ENCODE data around the gene SRPK2. TPM values are rescaled to one million over a fixed set of nuclear protein-coding genes. Genes with fewer than 3 reads are reported as not detected.

Gene SRPK2
- polyA plus RNA-seq, 1 donor from 2014 or later = 118 TPM

- Histone ChIP-seq H3K9me3 (ENCODE audit: low read length) (no peaks in the 10 kb centered on the region), H3K9me2 (ENCODE audit: insufficient read depth, low read length) (no peaks in the 10 kb centered on the region), H4K20me1 (ENCODE audit: insufficient read depth) (no peaks in the 10 kb centered on the region), H3K36me3 (ENCODE audit: insufficient read depth, low read length) (no peaks in the 10 kb centered on the region), H3K79me2 (replicated peaks; ENCODE audit: insufficient read depth, low read length) (peaks cover 52% of the 10 kb centered on the region), H3F3A (ENCODE audit: insufficient read depth, low read length, poor library complexity, severe bottlenecking) (peaks cover 3% of the 10 kb centered on the region), H3K4me2 (ENCODE audit: low read length) (no peak overlapping the region), H2AFZ (ENCODE audit: low read depth, low read length) (no peak overlapping the region), H3K27ac (ENCODE audit: low read length) (peak overlapping the region; percentile 90), H3K9ac (ENCODE audit: low read length) (peak overlapping the region; percentile 73), H3K4me3 (ENCODE audit: low read length) (peak overlapping the region; percentile 74), H3K27me3 (ENCODE audit: insufficient read depth, low read depth, low read length) (no peaks in the 10 kb centered on the region)
- TF ChIP-seq TAF1 (IDR thresholded peaks at IDR 0.05; ENCODE audit: low read depth) (no peak), CTCF (IDR thresholded peaks at IDR 0.05; ENCODE audit: poor library complexity, severe bottlenecking) (no peak), MXI1 (conservative IDR thresholded peaks at IDR 0.05; ENCODE audit: poor library complexity, severe bottlenecking) (no peak), SMC3 (conservative IDR thresholded peaks at IDR 0.05; ENCODE audit: poor library complexity) (no peak), REST (IDR thresholded peaks at IDR 0.05; ENCODE audit: borderline replicate concordance) (no peak), RAD21 (conservative IDR thresholded peaks at IDR 0.05) (no peak)
Observed at GRCh38 chr7:105270117-105270516, 118.6 kb downstream of the SRPK2 start.

GRCh38 chr7:105269397-105269796 lies 119.3 kb downstream of the SRPK2 start:
- Histone ChIP-seq H3K36me3 (ENCODE audit: insufficient read depth, low read length) (no peaks in the 10 kb centered on the region), H3K27ac (ENCODE audit: low read length) (peak overlapping the region; percentile 90), H3F3A (ENCODE audit: insufficient read depth, low read length, poor library complexity, severe bottlenecking) (peaks cover 3% of the 10 kb centered on the region), H3K9ac (ENCODE audit: low read length) (peak overlapping the region; percentile 73), H3K4me3 (ENCODE audit: low read length) (peak overlapping the region; percentile 74), H2AFZ (ENCODE audit: low read depth, low read length) (peak overlapping the region; percentile 67), H3K27me3 (ENCODE audit: insufficient read depth, low read depth, low read length) (no peaks in the 10 kb centered on the region), H4K20me1 (ENCODE audit: insufficient read depth) (no peaks in the 10 kb centered on the region), H3K9me2 (ENCODE audit: insufficient read depth, low read length) (no peaks in the 10 kb centered on the region), H3K4me2 (ENCODE audit: low read length) (peak overlapping the region; percentile 93), H3K9me3 (ENCODE audit: low read length) (no peaks in the 10 kb centered on the region), H3K79me2 (replicated peaks; ENCODE audit: insufficient read depth, low read length) (peaks cover 59% of the 10 kb centered on the region)
- no peak for TF ChIP-seq CTCF (IDR thresholded peaks at IDR 0.05; ENCODE audit: poor library complexity, severe bottlenecking)
- no peak for TF ChIP-seq EZH2 (IDR thresholded peaks at IDR 0.05; ENCODE audit: borderline replicate concordance, insufficient read depth, low read length, poor library complexity, severe bottlenecking)
- TF ChIP-seq REST (IDR thresholded peaks at IDR 0.05; ENCODE audit: borderline replicate concordance) = no peak
- no peak for TF ChIP-seq SMC3 (conservative IDR thresholded peaks at IDR 0.05; ENCODE audit: poor library complexity)
- TF ChIP-seq POLR2AphosphoS5 (IDR thresholded peaks at IDR 0.05) = no peak
- no peak for TF ChIP-seq RAD21 (conservative IDR thresholded peaks at IDR 0.05)
- no peak for TF ChIP-seq MXI1 (conservative IDR thresholded peaks at IDR 0.05; ENCODE audit: poor library complexity, severe bottlenecking)
- TF ChIP-seq EP300 (conservative IDR thresholded peaks at IDR 0.05; ENCODE audit: poor library complexity, severe bottlenecking) = no peak
- TF ChIP-seq TAF1 (IDR thresholded peaks at IDR 0.05; ENCODE audit: low read depth) = no peak

Measured in neural cell (in vitro differentiated cells).